Fibroblast of gingiva (primary cell): ENCODE results near the gene TMEM221.

Source experiments
- DNase-seq: peaks from one replicate; pipeline ENCODE4 v3.0.0-alpha.2; 2011; ENCODE audit warnings: low read depth

Gene TMEM221

GRCh38 chr19:17441241-17442021 lies 7.0 kb downstream of the TMEM221 start:
- no peak for DNase-seq

DNA sequence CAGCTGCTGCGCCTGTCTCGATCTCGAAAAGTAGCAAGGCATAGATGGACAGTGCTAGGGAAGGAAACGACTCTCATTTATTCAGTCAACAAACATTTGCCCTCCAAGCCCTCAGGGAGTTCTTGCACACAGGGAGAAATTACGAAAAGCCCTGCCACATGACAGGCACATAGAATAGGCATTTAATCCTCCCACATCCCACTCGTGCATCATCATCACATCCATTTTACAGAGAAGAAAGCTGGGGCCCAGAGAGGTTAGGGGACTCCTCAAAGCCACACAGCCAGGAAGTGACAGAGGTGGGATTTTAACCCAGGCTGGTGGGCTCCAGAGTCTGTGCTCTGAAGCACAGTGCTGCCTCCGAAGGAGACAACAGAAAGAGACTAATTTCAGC lies 11.6 kb downstream of the TMEM221 start:
- no peak for DNase-seq

- no peak for DNase-seq
Observed at GRCh38 chr19:17436094-17436873, 12.2 kb downstream of the TMEM221 start.

DNA sequence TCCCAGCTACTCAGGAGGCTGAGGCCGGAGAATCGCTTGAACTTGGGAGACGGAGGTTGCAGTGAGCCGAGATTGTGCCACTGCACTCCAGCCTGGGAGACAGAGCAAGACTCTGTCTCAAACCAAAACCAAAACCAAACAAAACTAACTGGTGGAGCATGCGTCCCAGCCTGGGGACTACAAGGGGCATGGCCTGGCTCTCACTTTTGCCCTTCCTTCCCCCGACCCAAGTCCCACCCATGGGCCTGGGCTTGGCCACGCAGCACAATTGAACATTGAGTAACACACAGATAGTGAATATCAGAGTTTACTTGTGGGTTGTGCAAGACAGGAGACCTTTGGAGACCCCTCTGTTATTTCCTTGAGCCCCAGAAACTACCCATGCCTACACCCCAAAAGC lies 13.2 kb downstream of the TMEM221 start:
- DNase-seq: no peak

DNA sequence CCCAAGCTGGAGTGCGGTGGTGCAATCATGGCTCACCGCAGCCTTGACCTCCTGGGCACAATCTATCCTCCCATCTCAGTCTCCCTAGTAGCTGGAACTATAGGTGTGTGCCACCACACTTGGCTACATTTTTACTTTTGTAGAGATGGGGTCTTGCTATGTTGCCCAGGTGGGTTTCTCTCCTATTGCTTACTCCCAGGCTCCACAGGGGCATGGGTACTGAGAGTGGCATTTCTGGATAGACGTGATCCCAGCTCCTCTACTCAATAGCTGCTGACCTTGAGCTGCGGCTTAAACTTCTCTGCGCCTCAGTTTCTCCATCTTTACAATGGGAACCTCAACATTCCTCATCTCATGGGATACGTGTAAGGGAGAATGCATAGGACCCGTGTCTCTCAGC lies 17.1 kb downstream of the TMEM221 start:
- no peak for DNase-seq

- no peak for DNase-seq
Observed at GRCh38 chr19:17429641-17430113, 18.8 kb downstream of the TMEM221 start.

DNA sequence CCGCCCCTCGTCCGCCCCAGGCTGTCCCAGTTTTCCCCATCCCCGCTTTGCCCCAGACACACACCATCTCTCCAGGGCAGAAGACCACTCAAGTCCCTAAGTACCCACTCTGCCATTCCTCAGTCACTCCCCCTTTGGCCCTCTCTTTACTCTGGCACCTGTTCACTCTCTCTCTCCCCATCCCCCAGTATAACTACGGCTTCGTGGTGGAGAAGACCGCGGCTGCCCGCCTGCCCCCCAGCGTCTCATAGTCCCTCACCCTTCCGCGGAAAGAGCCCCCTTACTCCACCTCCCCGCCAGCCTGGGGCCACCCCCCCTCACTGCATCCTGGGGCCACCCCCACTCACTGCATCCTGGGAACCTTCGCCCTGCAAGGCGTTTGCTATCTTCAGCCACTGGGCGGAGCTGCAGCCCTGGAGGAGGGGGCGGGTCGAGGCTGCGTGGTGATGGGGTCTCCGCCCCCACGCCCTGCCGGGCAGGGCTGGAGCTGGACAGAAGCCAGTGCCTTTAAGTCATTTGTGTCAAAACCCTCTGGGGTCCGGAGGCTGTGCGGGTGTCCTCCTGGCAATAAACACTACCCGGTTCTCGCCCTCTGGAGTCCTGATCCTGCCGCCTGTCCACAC lies 23.6 kb downstream of the TMEM221 start:
- DNase-seq: no peak

DNA sequence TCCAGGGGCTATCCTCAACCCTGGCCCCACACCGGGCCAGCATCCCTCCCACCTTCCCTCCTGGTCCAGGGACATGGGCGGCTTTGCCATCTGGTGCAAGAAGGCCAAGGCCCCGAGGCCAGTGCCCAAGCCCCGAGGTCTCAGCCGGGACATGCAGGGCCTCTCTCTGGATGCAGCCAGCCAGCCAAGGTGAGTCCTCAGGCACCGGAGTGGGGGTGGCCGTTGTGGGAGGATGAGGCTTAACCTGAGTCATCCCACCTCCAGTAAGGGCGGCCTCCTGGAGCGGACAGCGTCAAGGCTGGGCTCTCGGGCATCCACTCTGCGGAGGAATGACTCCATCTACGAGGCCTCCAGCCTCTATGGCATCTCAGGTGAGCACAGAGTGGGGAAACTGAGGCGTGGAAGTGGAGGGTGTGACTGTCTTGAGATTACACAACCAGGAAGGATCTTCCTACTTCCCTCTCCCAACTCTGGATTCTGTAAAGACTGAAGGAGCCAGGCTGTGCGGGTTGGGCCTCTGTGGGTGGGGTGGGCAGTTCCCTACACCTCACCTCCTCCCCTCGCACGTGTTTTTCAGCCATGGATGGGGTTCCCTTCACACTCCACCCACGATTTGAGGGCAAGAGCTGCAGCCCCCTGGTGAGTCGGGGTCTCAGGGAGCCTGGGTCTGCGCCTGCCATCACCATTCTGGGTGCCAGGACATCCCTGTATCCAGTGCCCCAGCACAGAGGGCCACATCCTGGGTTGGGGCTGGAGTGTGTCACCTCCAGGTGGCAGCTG lies 24.8 kb downstream of the TMEM221 start:
- DNase-seq: no peak

- no peak for DNase-seq
Observed at GRCh38 chr19:17421942-17422341, 26.5 kb downstream of the TMEM221 start.

- peak; percentile 29 for DNase-seq
Observed at GRCh38 chr19:17420475-17420924, 28.0 kb downstream of the TMEM221 start.

GRCh38 chr19:17419621-17420474 lies 28.6 kb downstream of the TMEM221 start, which contains the start of gene MVB12A:
MVB12A (plus strand) TSS chr19:17420047; CDS start chr19:17420136, 89 bp downstream.
- DNase-seq: peak; percentile 99

DNA sequence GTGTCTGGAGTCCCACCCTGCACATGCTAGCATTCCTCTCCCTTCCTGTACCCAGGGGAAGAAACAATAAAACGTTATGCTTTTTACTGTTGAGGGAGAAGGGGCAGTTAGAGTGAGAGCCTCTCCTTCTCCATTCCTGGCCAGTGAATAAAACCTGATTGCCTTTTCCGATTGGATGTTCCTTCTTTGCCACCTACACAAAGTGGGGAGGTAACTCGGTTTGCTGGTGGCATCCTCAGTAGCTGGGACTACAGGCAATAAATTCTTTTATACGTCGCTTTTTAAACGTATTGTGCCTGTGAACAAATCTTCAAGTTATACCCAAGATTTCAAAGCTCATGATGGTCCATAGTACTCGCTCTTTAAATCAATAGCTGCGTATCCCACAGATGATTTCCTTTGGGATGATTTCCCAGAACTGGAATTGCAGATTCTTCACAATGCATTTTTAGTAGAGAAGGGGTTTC lies 29.3 kb downstream of the TMEM221 start:
- DNase-seq: no peak

DNA sequence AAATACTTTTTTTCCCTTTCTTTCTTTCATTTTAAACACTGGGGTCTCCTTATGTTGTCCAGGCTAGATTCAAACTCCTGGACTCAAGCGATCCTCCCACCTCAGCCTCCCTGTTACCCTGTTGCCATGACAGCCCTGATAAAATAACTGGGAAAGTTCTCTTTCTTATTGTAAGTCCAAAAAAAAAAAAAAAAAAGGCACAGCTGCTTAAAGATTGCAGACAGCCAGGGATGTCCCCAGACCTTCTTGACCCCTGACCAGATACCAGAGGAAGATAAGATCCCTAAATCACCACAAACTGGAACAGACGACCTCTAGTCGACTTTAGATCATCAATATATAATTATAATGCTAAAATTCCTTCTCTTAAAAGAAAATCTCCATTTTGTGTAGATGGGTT lies 29.8 kb downstream of the TMEM221 start:
- no peak for DNase-seq

DNA sequence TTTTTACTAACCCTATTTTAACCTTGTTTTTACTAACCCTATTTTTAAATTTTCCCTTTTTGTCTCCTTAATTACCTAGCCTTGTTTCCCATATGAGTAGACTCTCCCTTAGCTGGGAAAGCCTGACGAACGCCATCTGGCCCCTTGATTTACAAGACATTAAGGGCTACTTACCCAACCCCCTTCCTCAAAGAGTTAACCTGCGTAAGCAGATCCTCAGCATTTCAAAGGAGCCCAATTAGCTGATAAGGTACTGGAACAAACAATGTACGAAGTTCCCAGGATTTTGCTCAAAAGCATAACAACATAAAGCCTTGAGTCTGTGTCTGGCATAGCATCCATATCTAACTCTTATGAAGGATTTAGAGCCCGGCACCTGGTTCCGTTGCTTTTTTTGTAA lies 33.3 kb downstream of the TMEM221 start:
- no peak for DNase-seq

DNA sequence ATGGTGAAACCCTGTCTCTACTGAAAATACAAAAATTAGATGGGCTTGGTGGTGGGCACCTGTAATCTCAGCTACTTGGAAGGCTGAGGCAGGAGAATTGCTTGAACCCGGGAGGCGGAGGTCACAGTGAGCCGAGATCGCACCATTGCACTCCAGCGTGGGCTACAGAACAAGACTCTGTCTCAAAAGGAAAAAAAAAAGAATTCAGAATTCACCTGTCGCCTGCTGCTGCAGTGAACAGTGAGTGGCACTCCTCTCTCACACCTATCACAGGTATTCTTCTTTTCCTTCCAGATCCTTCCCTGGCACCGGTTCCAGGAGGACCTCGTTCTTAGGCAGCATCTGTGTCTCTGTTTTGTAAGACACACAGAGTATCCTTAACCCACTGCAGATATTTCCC lies 34.4 kb downstream of the TMEM221 start:
- no peak for DNase-seq

GRCh38 chr19:17411801-17412200 lies 36.7 kb downstream of the TMEM221 start:
- no peak for DNase-seq

- DNase-seq: peak; percentile 52
Observed at GRCh38 chr19:17409990-17410389, 38.5 kb downstream of the TMEM221 start.

- DNase-seq: no peak
Observed at GRCh38 chr19:17406887-17407196, 41.6 kb downstream of the TMEM221 start.

DNA sequence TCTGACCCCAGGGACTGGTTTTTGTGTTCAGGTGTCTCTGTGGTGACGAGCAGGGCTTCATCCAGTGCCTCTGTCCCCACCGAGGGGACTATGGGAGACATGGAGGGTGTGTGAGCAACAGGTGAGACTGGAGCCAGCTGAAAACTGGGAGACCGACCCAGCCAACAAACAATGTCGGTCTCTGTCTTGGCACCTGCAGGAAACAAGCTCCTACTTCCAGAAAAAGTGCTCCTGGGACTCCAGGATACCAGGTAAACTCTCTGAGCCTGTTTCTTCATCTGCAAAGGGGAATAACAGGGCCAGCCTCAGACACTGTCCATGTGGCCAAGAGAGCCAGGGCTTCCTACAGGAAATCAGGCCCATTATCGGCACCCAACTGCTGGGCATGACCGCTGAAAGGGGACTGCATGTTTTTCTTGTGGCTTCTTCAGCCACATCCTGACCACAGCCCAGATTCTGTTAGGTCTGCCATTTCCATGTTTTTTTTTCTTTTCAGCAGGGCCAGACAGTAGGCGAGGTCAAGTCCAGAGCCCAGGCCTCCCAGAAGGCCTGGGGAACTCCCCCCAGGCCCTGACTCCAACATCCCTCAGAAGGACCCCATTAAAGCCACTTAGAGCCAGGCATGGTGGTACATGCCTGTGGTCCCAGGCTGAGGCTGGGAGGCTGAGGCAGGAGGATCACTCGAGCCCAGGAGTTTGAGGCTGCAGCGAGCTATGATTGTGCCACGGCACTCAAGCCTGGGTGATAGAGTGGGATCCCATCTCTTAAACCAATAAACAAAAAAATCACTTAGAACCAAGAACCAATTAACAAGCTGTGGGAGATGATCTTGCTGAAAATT lies 42.2 kb downstream of the TMEM221 start:
- DNase-seq: no peak
